ENCODE data around the gene PPT1.

DNA sequence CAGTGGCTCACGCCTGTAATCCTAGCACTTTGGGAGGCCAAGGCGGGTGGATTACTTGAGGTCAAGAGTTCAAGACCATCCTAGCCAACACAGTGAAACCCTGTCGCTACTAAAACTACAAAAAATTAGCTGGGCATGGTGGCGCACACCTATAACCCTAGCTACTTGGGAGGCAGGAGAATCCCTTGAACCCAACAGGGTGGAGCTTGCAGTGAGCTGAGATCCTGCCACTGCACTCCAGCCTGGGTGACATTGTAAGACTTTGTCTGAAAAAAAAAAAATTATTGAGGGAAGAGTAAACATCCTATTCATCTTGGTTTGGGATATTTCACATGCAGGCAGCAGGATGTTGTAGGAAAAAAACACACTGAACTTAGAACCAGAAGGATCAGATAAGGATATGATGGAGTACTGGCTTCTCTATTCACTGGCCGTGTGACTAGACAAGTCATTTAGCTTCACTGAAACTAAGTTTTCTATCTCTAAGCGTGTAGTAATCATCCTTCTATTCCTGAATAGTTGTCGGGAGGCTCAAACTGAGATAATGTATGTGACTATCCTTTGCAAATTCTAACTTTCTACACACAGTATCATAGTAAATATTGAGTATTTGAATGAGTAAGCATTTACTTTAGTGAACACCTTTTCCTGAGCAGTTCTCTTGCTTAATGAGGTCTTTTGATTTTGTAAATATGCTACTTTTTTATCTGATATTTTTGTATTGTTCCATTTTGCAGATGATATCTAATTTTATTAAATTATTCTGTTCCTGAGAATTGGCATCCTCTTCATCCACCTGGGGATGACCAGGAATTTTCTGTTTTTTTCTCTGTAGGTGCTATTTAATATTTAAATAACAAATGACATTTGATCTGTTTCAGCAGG, 38.4 kb downstream of the PPT1 start:
- TF ChIP-seq CTCF (IDR thresholded peaks at IDR 0.05; ENCODE audit: poor library complexity, severe bottlenecking) (no peak), TAF1 (IDR thresholded peaks at IDR 0.05; ENCODE audit: low read depth) (no peak), MXI1 (conservative IDR thresholded peaks at IDR 0.05; ENCODE audit: poor library complexity, severe bottlenecking) (no peak), POLR2AphosphoS5 (IDR thresholded peaks at IDR 0.05) (no peak), EZH2 (IDR thresholded peaks at IDR 0.05; ENCODE audit: borderline replicate concordance, insufficient read depth, low read length, poor library complexity, severe bottlenecking) (no peak), EP300 (conservative IDR thresholded peaks at IDR 0.05; ENCODE audit: poor library complexity, severe bottlenecking) (no peak), RAD21 (conservative IDR thresholded peaks at IDR 0.05) (no peak)
- TF ChIP-seq, protein P1, sequence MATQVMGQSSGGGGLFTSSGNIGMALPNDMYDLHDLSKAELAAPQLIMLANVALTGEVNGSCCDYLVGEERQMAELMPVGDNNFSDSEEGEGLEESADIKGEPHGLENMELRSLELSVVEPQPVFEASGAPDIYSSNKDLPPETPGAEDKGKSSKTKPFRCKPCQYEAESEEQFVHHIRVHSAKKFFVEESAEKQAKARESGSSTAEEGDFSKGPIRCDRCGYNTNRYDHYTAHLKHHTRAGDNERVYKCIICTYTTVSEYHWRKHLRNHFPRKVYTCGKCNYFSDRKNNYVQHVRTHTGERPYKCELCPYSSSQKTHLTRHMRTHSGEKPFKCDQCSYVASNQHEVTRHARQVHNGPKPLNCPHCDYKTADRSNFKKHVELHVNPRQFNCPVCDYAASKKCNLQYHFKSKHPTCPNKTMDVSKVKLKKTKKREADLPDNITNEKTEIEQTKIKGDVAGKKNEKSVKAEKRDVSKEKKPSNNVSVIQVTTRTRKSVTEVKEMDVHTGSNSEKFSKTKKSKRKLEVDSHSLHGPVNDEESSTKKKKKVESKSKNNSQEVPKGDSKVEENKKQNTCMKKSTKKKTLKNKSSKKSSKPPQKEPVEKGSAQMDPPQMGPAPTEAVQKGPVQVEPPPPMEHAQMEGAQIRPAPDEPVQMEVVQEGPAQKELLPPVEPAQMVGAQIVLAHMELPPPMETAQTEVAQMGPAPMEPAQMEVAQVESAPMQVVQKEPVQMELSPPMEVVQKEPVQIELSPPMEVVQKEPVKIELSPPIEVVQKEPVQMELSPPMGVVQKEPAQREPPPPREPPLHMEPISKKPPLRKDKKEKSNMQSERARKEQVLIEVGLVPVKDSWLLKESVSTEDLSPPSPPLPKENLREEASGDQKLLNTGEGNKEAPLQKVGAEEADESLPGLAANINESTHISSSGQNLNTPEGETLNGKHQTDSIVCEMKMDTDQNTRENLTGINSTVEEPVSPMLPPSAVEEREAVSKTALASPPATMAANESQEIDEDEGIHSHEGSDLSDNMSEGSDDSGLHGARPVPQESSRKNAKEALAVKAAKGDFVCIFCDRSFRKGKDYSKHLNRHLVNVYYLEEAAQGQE (IDR thresholded peaks at IDR 0.05; ENCODE audit: borderline replicate concordance), result no peak
